Caco-2 (cell line): ENCODE measurements around the gene ALOX12. TPM values are rescaled to one million over a fixed set of nuclear protein-coding genes. Genes with fewer than 3 reads are reported as not detected.
"Not testable (repeated sequence)": the region's sequence is repeated elsewhere in the genome, so short reads cannot be mapped to it uniquely, and the experiment has no call there.

Experiments used
- BruUV-seq: library from RNA; stranded (reverse); fragments of 400-500 nt; replicated peaks from 2 replicates; lab custom pipeline; 2021; lab: Mats Ljungman, UMichigan
- CTCF ChIA-PET: fragments of 300-600 bp; sonication (Branson Sonifier 250); formaldehyde crosslinking; loops from one replicate; lab custom pipeline; 2022; ENCODE audit warnings: antibody characterized with exemption; lab: Charles Lee
- POLR2A ChIA-PET: fragments of 300-600 bp; sonication (Branson Sonifier 250); formaldehyde crosslinking; loops from one replicate; lab custom pipeline; 2022; ENCODE audit warnings: antibody characterized with exemption; lab: Charles Lee
- DNase-seq, 2 experiments: peaks; one replicate each; pipeline versions ENCODE4 v3.0.0 to v3.0.0-alpha.2; 2020 to 2022
- H3K27me3 ChIP-seq: replicated peaks from 2 replicates; pipeline ENCODE4 v1.6.0; 2011; ENCODE audit warnings: low read length; ENCODE audit not compliant: control insufficient read depth, insufficient read depth
- H3K36me3 ChIP-seq: 2 replicates; pipeline ENCODE4 v1.5.1; 2011; ENCODE audit warnings: low read length; ENCODE audit not compliant: control insufficient read depth, insufficient read depth
- H3K4me1 ChIP-seq: fragments of 250-450 bp; sonication (Bioruptor Pico); 2 replicates; pipeline ENCODE4 v1.5.1; 2020; ENCODE audit warnings: mild to moderate bottlenecking
- H3K4me3 ChIP-seq: 2 replicates; pipeline ENCODE4 v1.5.1; 2011; ENCODE audit warnings: low read depth, mild to moderate bottlenecking, control low read depth, low read length
- H3K9me3 ChIP-seq: fragments of 250-450 bp; sonication (Bioruptor Pico); 2 replicates; pipeline ENCODE4 v1.5.1; 2020; ENCODE audit warnings: mild to moderate bottlenecking, moderate library complexity
- H3K27ac Mint-ChIP-seq: one replicate; pipeline ENCODE4 v1.8.0; 2022; ENCODE audit warnings: mixed read lengths; ENCODE audit not compliant: unreplicated experiment
- H3K27me3 Mint-ChIP-seq: one replicate; pipeline ENCODE4 v1.8.0; 2022; ENCODE audit warnings: mixed read lengths; ENCODE audit not compliant: insufficient read depth, unreplicated experiment
- H3K36me3 Mint-ChIP-seq: one replicate; pipeline ENCODE4 v1.8.0; 2022; ENCODE audit warnings: mild to moderate bottlenecking, mixed read lengths; ENCODE audit not compliant: insufficient read depth, unreplicated experiment
- H3K4me1 Mint-ChIP-seq: one replicate; pipeline ENCODE4 v1.8.0; 2022; ENCODE audit warnings: low read depth, mixed read lengths; ENCODE audit not compliant: unreplicated experiment
- H3K4me3 Mint-ChIP-seq: one replicate; pipeline ENCODE4 v1.8.0; 2022; ENCODE audit warnings: mild to moderate bottlenecking, moderate library complexity, mixed read lengths; ENCODE audit not compliant: unreplicated experiment
- H3K9me3 Mint-ChIP-seq: one replicate; pipeline ENCODE4 v1.8.0; 2022; ENCODE audit warnings: mixed read lengths; ENCODE audit not compliant: unreplicated experiment
- intact Hi-C: fragments of 100-400 bp; cut with micrococcal nuclease; formaldehyde crosslinking; loops from one replicate; pipeline ENCODE4 v1.10.0; 2022; ENCODE audit not compliant: unreplicated experiment
- total RNA-seq: library from RNA; stranded (reverse); gene quantifications from 2 replicates; pipeline ENCODE4 v1.2.3, GENCODE V29; 2022
- TF ChIP-seq, protein P1 (sequence below), 2 experiments: fragments of 200-600 bp in 1 of 2; IDR thresholded peaks; 1 replicate in 1 of 2; 2 replicates in 1 of 2; pipeline versions ENCODE4 v1.5.1 to v1.8.0; 2011 to 2022; ENCODE audit warnings: antibody characterized with exemption in 1 of 2, control low read depth in 1 of 2, inconsistent platforms in 1 of 2, low read depth in 1 of 2, low read length in 1 of 2, mild to moderate bottlenecking in 1 of 2, moderate library complexity in 1 of 2; ENCODE audit not compliant: insufficient read depth in 1 of 2, severe bottlenecking in 1 of 2, unreplicated experiment in 1 of 2

The ALOX12 gene
- total RNA-seq, 1 experiment from 2014 or later: not detected

- TF ChIP-seq, protein P1, sequence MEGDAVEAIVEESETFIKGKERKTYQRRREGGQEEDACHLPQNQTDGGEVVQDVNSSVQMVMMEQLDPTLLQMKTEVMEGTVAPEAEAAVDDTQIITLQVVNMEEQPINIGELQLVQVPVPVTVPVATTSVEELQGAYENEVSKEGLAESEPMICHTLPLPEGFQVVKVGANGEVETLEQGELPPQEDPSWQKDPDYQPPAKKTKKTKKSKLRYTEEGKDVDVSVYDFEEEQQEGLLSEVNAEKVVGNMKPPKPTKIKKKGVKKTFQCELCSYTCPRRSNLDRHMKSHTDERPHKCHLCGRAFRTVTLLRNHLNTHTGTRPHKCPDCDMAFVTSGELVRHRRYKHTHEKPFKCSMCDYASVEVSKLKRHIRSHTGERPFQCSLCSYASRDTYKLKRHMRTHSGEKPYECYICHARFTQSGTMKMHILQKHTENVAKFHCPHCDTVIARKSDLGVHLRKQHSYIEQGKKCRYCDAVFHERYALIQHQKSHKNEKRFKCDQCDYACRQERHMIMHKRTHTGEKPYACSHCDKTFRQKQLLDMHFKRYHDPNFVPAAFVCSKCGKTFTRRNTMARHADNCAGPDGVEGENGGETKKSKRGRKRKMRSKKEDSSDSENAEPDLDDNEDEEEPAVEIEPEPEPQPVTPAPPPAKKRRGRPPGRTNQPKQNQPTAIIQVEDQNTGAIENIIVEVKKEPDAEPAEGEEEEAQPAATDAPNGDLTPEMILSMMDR (IDR thresholded peaks at IDR 0.05; ENCODE audit: insufficient read depth in 1 of 2, low read depth in 1 of 2, low read length in 1 of 2, severe bottlenecking in 1 of 2, unreplicated experiment in 1 of 2): no peak
- Histone ChIP-seq H3K27me3 (no peaks in the 10 kb centered on the region), H3K4me1 (no peaks in the 10 kb centered on the region), H3K9me3 (no peaks in the 10 kb centered on the region), H3K36me3 (no peaks in the 10 kb centered on the region), H3K4me3 (no peak overlapping the region)
- Mint-ChIP-seq H3K36me3 (no peaks in the 10 kb centered on the region), H3K4me3 (no peak overlapping the region), H3K27ac (no peak overlapping the region), H3K27me3 (peaks cover 9% of the 10 kb centered on the region), H3K4me1 (no peaks in the 10 kb centered on the region), H3K9me3 (no peaks in the 10 kb centered on the region)
- BruUV-seq: no TSS peak
- intact Hi-C loops: no loop called here
- POLR2A ChIA-PET: no interaction called here
- no peak for DNase-seq
- CTCF ChIA-PET: interaction anchor here (0.7 kb wide), 1 partner anchor 76 kb away, joined by 3 read pairs; no protein-coding TSS in a partner anchor
Measured at GRCh38 chr17:6985266-6985665, 10.6 kb upstream of the ALOX12 start.

- no TSS peak for BruUV-seq
- TF ChIP-seq, protein P1 (IDR thresholded peaks at IDR 0.05; ENCODE audit: insufficient read depth in 1 of 2, low read depth in 1 of 2, low read length in 1 of 2, severe bottlenecking in 1 of 2, unreplicated experiment in 1 of 2): no peak
- H3K36me3 ChIP-seq: no peaks in the 10 kb centered on the region
- H3K4me3 Mint-ChIP-seq: no peak overlapping the region
- intact Hi-C loops: no loop called here
- no peaks in the 10 kb centered on the region for H3K27me3 ChIP-seq
- no peak overlapping the region for H3K27ac Mint-ChIP-seq
- no peaks in the 10 kb centered on the region for H3K4me1 Mint-ChIP-seq
- POLR2A ChIA-PET: interaction anchor here (0.7 kb wide), 1 partner anchor 8 kb away, joined by 4 read pairs; no protein-coding TSS in a partner anchor
- no peaks in the 10 kb centered on the region for H3K36me3 Mint-ChIP-seq
- no peaks in the 10 kb centered on the region for H3K4me1 ChIP-seq
- DNase-seq: no peak
- no peaks in the 10 kb centered on the region for H3K9me3 ChIP-seq
- H3K4me3 ChIP-seq: no peak overlapping the region
- CTCF ChIA-PET: no interaction called here
- no peaks in the 10 kb centered on the region for H3K9me3 Mint-ChIP-seq
- H3K27me3 Mint-ChIP-seq: peaks cover 9% of the 10 kb centered on the region
Measured at GRCh38 chr17:6986676-6987075, 9.2 kb upstream of the ALOX12 start.

- no peaks in the 10 kb centered on the region for H3K9me3 Mint-ChIP-seq
- Histone ChIP-seq H3K4me3 (no peak overlapping the region), H3K9me3 (no peaks in the 10 kb centered on the region), H3K27me3 (no peaks in the 10 kb centered on the region), H3K36me3 (no peaks in the 10 kb centered on the region), H3K4me1 (no peaks in the 10 kb centered on the region)
- BruUV-seq: no TSS peak
- intact Hi-C loops: no loop called here
- no peaks in the 10 kb centered on the region for H3K4me1 Mint-ChIP-seq
- peaks cover 6% of the 10 kb centered on the region for H3K27me3 Mint-ChIP-seq
- no peak for DNase-seq
- no peaks in the 10 kb centered on the region for H3K36me3 Mint-ChIP-seq
- TF ChIP-seq, protein P1 (IDR thresholded peaks at IDR 0.05; ENCODE audit: insufficient read depth in 1 of 2, low read depth in 1 of 2, low read length in 1 of 2, severe bottlenecking in 1 of 2, unreplicated experiment in 1 of 2): no peak
- ChIA-PET CTCF (no interaction called here), POLR2A (no interaction called here)
- H3K4me3 Mint-ChIP-seq: no peak overlapping the region
- H3K27ac Mint-ChIP-seq: no peak overlapping the region
Measured at GRCh38 chr17:6989779-6990178, 6.1 kb upstream of the ALOX12 start.

DNA sequence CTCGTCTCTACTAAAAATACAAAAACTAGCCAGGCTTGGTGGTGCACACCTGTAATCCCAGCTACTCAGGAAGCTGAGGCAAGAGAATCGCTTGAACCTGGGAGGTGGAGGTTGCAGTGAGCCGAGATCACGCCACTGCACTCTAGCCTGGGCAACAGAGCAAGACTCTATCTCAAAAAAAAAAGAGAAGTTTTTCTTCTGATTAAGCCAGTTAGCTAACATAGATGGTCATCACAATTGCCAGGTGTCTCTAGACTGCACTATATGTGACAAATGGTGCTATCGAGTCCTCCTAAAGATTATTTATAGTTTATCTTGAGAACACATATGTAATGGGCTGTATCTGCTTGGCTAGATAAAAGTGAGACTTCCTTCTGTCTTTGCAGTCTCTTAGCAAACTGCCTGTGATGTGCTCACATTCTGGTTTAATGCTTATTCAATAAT lies 2.2 kb upstream of the ALOX12 start:
- H3K4me3 Mint-ChIP-seq, DNase-seq, H3K27me3 Mint-ChIP-seq, H3K4me1 Mint-ChIP-seq, H3K9me3 ChIP-seq, H3K4me1 ChIP-seq, H3K9me3 Mint-ChIP-seq, H3K36me3 Mint-ChIP-seq, H3K4me3 ChIP-seq, CTCF ChIA-PET, intact Hi-C loops, H3K27ac Mint-ChIP-seq, POLR2A ChIA-PET, H3K36me3 ChIP-seq, H3K27me3 ChIP-seq, BruUV-seq: not testable (repeated sequence)
